Adrenal gland (tissue), 5 donors: ENCODE results near the gene INSM2.

Experiments
- CTCF ChIP-seq, 6 experiments: fragments of 450-650 bp in 4 of 6; fragments of 200-600 bp in 2 of 6; sonication (generic) in 1 of 6; IDR thresholded peaks; 1 replicate in 5 of 6; 2 replicates in 1 of 6; pipeline versions ENCODE4 v1.5.1 to v1.8.0; 2016 to 2021; ENCODE audit warnings: antibody characterized with exemption in 6 of 6, mild to moderate bottlenecking in 2 of 6, moderate library complexity in 1 of 6
- POLR2A ChIP-seq, 2 donors: fragments of 450-650 bp; IDR thresholded peaks; one replicate each; pipeline ENCODE4 v1.6.1; 2017; ENCODE audit warnings: antibody characterized with exemption in 2 of 2, mild to moderate bottlenecking in 2 of 2, moderate library complexity in 1 of 2
- donor health status: DM: no; HTN: no; CAD: no.

- TF ChIP-seq CTCF (IDR thresholded peaks at IDR 0.05): no peak
- no peak for TF ChIP-seq POLR2A (IDR thresholded peaks at IDR 0.05)
Measured at GRCh38 chr14:35551081-35551480, 17.1 kb downstream of the INSM2 start.
